Pancreas (tissue), 10 donors: ENCODE data around the gene U2AF1L4. TPM values are rescaled to one million over a fixed set of nuclear protein-coding genes. Genes with fewer than 3 reads are reported as not detected.

ENCODE experiments used
- ATAC-seq, 4 donors: fragments of 200-7000 bp; cut with Tn5 transposase; one replicate each; pipeline versions ENCODE4 v1.8.0 to v1.9.1; 2020; ENCODE audit warnings: mild to moderate bottlenecking in 4 of 4, moderate library complexity in 4 of 4
- DNase-seq, 6 donors: peaks; one replicate each; pipeline ENCODE4 v3.0.0-alpha.2; 2020
- FAIRE-seq: peaks from 2 replicates; lab custom pipeline; 2012; peaks lifted over from hg19 to GRCh38; lab: Jason Lieb, UNC
- H3K27ac ChIP-seq, 4 donors: fragments of 200-600 bp; sonication (generic); 1 replicate in 3 of 4; 2 replicates in 1 of 4; pipeline versions ENCODE4 v1.5.0 to v1.8.0; 2020
- H3K27me3 ChIP-seq, 4 donors: fragments of 200-600 bp; one replicate each; pipeline ENCODE4 v1.8.0; 2021
- H3K36me3 ChIP-seq, 3 donors: fragments of 200-600 bp; sonication (generic) in 1 of 3; one replicate each; pipeline versions ENCODE4 v1.5.0 to v1.8.0; 2020 to 2021
- H3K4me1 ChIP-seq, 3 donors: fragments of 200-600 bp; one replicate each; pipeline ENCODE4 v1.8.0; 2021
- H3K4me3 ChIP-seq, 4 donors: fragments of 200-600 bp; sonication (generic) in 2 of 4; one replicate each; pipeline versions ENCODE4 v1.5.0 to v1.8.0; 2020 to 2021
- H3K9me3 ChIP-seq, 4 donors: fragments of 200-600 bp; one replicate each; pipeline ENCODE4 v1.8.0; 2021
- CTCF ChIP-seq, 4 donors: fragments of 200-600 bp; sonication (generic) in 3 of 4; IDR thresholded peaks; one replicate each; pipeline versions ENCODE4 v1.5.0 to v1.8.0; 2021; ENCODE audit warnings: antibody characterized with exemption in 4 of 4
- WGBS, 2 donors: extraction: QIAGEN DNeasy Blood & Tissue Kit; methylation state at CpG; one replicate each; pipeline ENCODE4 v1.1.7; 2013; 5-methylcytosine and 5-hydroxymethylcytosine counted together
- intact Hi-C, 3 donors: fragments of 100-400 bp; cut with DNase I; formaldehyde crosslinking; loops; one replicate each; pipeline versions ENCODE4 v1.11.1 to v1.14.2; 2022
- polyA plus RNA-seq, 2 donors: library from polyadenylated mRNA; stranded (reverse); fragments of 200-250 nt; gene quantifications; one replicate each; pipeline ENCODE4 v1.2.3, GENCODE V29; 2013
- total RNA-seq, 6 donors: library from RNA; stranded (reverse); fragmentation: NEBNext Ultra II Directional in 4 of 6; extraction: Animal tissue kit (Norgen Biotek cat#: 25700) in 4 of 6; gene quantifications; one replicate each; pipeline versions ENCODE4 v1.2.1 to v1.2.4, GENCODE V29; 2021 to 2023
- donor health status: healthy with polysubstance abuse.
- donor health status: DM: no; HTN: no; CAD: no; lungs with moderate emphysema.
- donor health status: DM: no; HTN: no; CAD: no.
- donor health status: control.
- donor health status: control.
- donor health status: Bipolar disorder and iron deficiency.
- donor health status: DM: yes; HTN: yes; CAD: no.
- donor health status: DM: no; HTN: no; CAD: no.
- donor health status: DM: no; HTN: no; CAD: no.
- donor health status: DM: yes; HTN: yes; CAD: no.

The U2AF1L4 gene
- total and polyA plus RNA-seq, 8 donors = 9.7 to 124 (median 12.0) TPM

- peak in 5 of 6 donors; percentile 61 to 91 (median 79) for DNase-seq
- no peak for TF ChIP-seq CTCF (IDR thresholded peaks at IDR 0.05)
- FAIRE-seq = no peak
- Histone ChIP-seq H3K4me3 (peak overlapping the region; percentile 76 to 92 (median 84)), H3K36me3 (no peaks in the 10 kb centered on the region), H3K27me3 (no peaks in the 10 kb centered on the region), H3K9me3 (no peaks in the 10 kb centered on the region), H3K27ac (peak overlapping the region; percentile 65 to 85 (median 76)), H3K4me1 (peaks cover 6 to 15% (median 8%) of the 10 kb centered on the region in 3 donors)
- WGBS, 2 donors = 2% methylated on average over 52 of the region's 52 CpGs
- ATAC-seq = peak; percentile 30 to 61 (median 54)
- intact Hi-C loops = loop anchor here in 1 of 3 donors (2.0 kb wide), 1 partner anchor 21 kb away; no protein-coding TSS in a partner anchor
Observed at GRCh38 chr19:35715981-35716800, 29.0 kb downstream of the U2AF1L4 start.

DNA sequence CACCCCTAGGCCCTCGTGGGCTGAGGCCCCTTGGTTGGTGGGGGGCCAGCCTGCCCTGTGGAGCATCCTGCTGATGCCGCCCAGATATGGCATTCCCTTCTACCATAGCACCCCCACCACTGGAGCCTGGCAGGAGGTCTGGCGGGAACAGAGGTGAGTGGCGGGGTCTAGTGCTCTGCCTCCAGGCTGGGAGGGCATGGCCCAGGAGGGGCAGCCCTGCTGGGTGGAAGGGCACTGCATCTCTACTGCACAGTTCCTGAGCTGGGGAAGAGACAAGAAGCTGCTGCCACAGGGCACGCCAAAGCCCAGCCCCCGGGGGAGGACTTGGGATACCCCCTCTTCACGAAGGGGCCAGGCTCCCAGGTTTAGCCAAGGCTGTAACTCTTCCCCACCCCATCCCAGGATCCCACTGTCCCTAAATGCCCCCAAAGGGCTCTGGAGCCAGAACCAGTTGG, 29.8 kb downstream of the U2AF1L4 start:
- H3K36me3 ChIP-seq = no peaks in the 10 kb centered on the region
- H3K4me1 ChIP-seq = peaks cover 6 to 15% (median 8%) of the 10 kb centered on the region in 3 donors
- DNase-seq (peak in 2 of 6 donors; percentile 22 to 79), FAIRE-seq (no peak), ATAC-seq (no peak)
- no peaks in the 10 kb centered on the region for H3K27me3 ChIP-seq
- no peak overlapping the region for H3K27ac ChIP-seq
- intact Hi-C loops = loop anchor here in 1 of 3 donors (2.0 kb wide), 1 partner anchor 21 kb away; no protein-coding TSS in a partner anchor
- no peak for TF ChIP-seq CTCF (IDR thresholded peaks at IDR 0.05)
- H3K4me3 ChIP-seq = peak overlapping the region in 3 of 4 donors; percentile 76 to 92 (median 83)
- H3K9me3 ChIP-seq = no peaks in the 10 kb centered on the region
- 77 to 79% methylated on average over 7 of the region's 7 CpGs for WGBS, 2 donors

DNA sequence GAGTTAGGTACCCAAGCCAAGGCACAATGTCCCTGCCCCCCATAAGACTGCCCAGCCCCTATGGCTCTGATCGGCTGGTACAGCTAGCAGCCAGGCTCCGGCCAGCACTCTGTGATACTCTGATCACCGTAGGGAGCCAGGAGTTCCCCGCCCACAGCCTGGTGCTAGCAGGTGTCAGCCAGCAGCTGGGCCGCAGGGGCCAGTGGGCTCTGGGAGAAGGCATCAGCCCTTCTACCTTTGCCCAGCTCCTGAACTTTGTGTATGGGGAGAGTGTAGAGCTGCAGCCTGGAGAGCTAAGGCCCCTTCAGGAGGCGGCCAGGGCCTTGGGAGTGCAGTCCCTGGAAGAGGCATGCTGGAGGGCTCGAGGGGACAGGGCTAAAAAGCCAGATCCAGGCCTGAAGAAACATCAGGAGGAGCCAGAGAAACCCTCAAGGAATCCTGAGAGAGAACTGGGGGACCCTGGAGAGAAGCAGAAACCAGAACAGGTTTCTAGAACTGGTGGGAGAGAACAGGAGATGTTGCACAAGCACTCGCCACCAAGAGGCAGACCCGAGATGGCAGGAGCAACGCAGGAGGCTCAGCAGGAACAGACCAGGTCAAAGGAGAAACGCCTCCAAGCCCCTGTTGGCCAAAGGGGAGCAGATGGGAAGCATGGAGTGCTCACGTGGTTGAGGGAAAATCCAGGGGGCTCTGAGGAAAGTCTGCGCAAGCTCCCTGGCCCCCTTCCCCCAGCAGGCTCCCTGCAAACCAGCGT, 30.4 kb downstream of the U2AF1L4 start:
- DNase-seq (peak in 3 of 6 donors; percentile 21 to 66 (median 34)), FAIRE-seq (no peak), ATAC-seq (no peak)
- H3K4me1 ChIP-seq = peaks cover 6 to 15% (median 8%) of the 10 kb centered on the region in 3 donors
- H3K4me3 ChIP-seq = no peak overlapping the region
- H3K27me3 ChIP-seq = no peaks in the 10 kb centered on the region
- WGBS, 2 donors = 77 to 78% methylated on average over 14 of the region's 14 CpGs
- H3K9me3 ChIP-seq = no peaks in the 10 kb centered on the region
- TF ChIP-seq CTCF (IDR thresholded peaks at IDR 0.05) = no peak
- intact Hi-C loops = loop anchor here in 1 of 3 donors (2.0 kb wide), 1 partner anchor 20 kb away; no protein-coding TSS in a partner anchor
- H3K36me3 ChIP-seq = no peaks in the 10 kb centered on the region
- no peak overlapping the region for H3K27ac ChIP-seq

GRCh38 chr19:35713904-35714495, 31.2 kb downstream of the U2AF1L4 start:
- Histone ChIP-seq H3K36me3 (no peaks in the 10 kb centered on the region), H3K27ac (no peak overlapping the region), H3K4me3 (no peak overlapping the region), H3K4me1 (peaks cover 6 to 9% (median 8%) of the 10 kb centered on the region in 3 donors), H3K9me3 (no peaks in the 10 kb centered on the region), H3K27me3 (no peaks in the 10 kb centered on the region)
- DNase-seq = no peak
- intact Hi-C loops = loop anchor here in 1 of 3 donors (2.0 kb wide), 1 partner anchor 19 kb away; no protein-coding TSS in a partner anchor
- 78 to 81% methylated on average over 12 of the region's 12 CpGs for WGBS, 2 donors
- FAIRE-seq = no peak
- no peak for TF ChIP-seq CTCF (IDR thresholded peaks at IDR 0.05)
- ATAC-seq = no peak
